Right kidney (tissue), 1 donor: ENCODE results near the gene DYNC2I2.
"Not testable (repeated sequence)": the region's sequence is repeated elsewhere in the genome, so short reads cannot be mapped to it uniquely, and the experiment has no call there.

Experiments used
- DNase-seq: peaks from one replicate; pipeline ENCODE4 v3.0.0-alpha.2; 2016

DYNC2I2 gene

DNA sequence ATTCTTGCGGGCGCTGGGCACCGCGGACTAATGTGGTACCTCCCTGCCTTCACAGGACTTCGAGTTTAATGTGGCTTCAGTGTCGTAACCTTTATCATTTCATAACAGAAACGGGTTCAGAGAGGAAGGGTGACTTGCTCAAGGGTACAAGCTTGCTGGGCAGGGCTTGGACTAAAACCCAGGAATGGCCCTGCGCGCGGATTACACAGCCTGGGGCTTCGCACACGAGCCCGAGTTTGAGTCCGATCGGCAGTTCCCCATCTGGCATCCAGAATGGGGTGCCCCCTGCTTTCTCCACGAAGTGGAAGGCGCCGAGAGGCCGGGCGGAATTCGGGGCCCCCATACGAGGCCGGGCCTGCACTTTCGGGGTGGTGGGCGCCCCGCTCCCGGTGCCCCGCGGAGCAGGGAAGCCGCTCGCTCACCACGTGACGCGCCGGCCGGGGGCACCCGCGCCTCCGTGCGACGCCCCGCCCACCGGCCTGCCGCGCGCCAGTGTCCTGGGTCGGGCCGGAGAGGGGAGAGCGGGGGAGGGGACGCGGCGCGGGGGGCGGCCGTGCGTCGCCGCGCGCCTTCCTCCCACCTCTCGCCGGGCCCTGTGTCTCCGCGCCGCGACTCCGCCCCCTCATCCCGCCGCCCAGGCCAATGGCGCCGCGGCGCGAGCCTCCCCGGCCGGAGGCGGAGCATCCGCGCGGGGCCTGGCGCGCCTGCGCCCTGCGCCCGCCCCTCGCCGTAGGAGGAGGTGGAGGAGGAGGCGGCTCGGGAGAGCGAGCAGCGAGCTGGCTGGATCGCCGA lies 32.0 kb upstream of the DYNC2I2 start, which contains the start of gene SET:
Gene SET (plus strand): TSS at position 722 of the 792 bp plus-strand sequence. CDS start 361 bp downstream, outside the sequence.
- DNase-seq: peak; percentile 92

DNA sequence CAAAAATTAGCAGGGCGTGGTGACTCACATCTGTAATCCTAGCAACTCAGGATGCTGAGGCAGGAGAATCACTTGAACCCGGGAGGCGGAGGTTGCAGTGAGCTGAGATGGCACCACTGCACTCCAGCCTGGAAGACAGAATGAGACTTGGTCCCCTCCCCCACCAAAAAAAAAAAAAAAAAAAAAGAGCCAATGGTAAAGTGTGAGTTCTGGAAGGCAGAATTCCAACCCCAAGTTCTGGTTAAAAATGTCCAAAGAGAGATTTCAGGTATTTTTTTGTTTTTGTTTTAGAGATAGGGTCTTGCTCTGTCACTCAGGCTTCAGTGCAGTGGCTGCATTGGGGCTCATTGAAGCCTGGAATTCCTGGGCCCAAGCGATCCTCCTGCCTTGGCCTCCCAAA lies 30.8 kb upstream of the DYNC2I2 start:
- DNase-seq: no peak

DNA sequence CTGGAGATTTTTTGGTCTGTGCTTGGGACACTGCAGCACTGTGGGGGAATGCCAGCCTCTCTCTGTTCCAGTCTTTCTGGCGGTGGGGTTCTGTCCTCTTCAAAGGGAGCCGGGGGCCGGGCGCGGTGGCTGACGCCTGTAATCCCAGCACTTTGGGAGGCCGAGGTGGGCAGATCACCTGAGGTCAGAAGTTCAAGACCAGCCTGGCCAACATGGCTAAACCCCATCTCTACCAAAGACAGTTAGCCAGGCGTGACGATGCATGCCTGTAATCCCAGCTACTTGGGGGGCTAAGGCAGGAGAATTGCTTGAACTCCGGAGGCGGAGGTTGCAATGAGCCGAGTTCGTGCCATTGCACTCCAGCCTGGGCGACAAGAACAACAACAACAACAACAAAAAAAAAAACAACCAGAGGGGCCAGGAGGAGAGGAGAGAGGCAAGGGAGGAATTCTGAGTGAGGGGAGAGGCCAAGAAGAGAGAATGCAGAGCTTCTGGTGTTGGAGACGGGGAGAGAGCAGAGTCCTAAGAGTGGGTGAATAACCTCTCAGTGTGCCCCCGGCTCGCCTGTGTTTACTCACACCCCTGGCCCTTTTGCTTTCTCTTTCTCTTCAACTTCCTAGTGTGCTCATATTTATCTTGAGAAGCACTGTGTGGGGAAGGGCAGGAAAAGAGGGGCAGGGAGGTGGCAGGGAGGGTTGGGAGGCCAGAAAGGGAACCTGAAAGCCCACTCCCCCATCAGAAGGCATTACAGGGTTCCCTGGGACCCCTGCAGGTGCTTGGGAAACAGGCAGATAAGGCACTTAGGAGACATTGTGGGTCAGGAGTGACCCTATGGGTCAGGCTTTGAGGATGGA lies 29.2 kb upstream of the DYNC2I2 start:
- DNase-seq: no peak

- DNase-seq: peak; percentile 83
Measured at GRCh38 chr9:128684325-128685199, 27.9 kb upstream of the DYNC2I2 start.

- no peak for DNase-seq
Measured at GRCh38 chr9:128684065-128684324, 27.3 kb upstream of the DYNC2I2 start.

DNA sequence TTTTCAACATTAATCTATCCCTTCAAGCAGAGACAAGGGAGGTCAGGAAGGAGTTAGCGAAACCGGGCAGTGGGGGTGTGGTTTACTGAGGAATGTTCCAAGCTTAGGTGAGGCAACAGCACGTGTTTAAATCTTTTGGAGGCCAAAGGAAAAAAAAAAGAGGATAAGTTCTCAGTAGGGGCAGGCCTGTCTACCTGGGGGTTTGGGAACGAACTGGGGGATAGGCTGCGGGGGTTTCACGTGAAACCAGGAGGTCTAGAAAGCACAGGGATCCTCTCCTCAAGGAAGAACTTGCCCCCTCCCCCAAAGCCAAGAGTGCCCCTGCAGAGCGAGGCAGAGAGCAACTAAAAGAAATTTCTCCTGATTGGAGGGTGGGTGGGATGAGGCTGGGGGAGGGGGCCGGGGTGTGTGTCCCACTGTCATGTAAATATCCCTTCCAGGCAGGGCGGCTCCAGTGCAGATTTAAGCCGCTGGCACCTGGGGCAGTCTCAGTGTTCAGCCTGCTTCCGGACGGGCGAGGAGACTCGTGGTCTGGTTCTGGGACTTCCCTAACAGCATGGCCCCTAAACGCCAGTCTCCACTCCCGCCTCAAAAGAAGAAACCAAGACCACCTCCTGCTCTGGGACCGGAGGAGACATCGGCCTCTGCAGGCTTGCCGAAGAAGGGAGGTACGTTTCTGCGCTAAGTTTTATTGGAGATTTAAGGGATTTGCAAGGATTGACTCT lies 26.9 kb upstream of the DYNC2I2 start:
- DNase-seq: peak; percentile 42

DNA sequence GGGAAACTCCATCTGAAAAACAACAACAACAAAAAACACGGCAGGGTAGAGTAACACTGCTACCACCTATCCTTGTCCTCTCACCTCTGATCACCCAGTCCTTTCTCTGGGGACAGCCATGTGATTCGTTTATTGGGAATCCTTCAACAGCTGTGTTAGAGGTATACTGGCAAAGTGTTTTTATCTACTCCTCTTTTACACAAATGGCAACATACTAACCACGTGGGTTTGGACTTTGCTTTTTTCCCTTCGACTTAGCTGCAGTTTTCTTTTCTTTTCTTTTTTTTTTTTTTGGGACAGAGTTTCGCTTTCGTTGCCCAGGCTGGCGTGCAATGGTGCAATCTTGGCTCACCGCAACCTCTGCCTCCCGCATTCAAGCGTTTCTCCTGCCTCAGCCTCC lies 21.1 kb upstream of the DYNC2I2 start:
- no peak for DNase-seq

- no peak for DNase-seq
Measured at GRCh38 chr9:128675382-128675781, 18.7 kb upstream of the DYNC2I2 start.

DNA sequence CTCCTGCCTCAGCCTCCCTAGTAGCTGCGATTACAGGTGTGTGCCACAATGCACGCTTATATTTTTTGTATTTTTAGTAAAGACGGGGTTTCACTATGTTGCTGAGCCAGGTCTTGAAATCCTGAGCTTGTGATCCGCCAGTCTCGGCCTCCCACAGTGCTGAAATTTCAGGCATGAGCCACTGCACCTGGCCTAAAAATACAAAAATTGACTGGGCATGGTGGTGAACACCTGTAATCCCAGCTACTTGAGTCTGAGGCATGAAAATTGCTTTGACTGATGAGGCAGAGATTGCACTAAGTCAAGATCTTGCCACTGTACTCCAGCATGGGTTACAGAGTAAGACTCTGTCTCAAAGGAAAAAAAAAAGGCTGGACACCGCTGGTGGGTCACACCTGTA lies 13.1 kb upstream of the DYNC2I2 start:
- no peak for DNase-seq

GRCh38 chr9:128666481-128666941 lies 9.9 kb upstream of the DYNC2I2 start:
- not testable (repeated sequence) for DNase-seq

- no peak for DNase-seq
Measured at GRCh38 chr9:128657796-128658195, 1.1 kb upstream of the DYNC2I2 start.

DNA sequence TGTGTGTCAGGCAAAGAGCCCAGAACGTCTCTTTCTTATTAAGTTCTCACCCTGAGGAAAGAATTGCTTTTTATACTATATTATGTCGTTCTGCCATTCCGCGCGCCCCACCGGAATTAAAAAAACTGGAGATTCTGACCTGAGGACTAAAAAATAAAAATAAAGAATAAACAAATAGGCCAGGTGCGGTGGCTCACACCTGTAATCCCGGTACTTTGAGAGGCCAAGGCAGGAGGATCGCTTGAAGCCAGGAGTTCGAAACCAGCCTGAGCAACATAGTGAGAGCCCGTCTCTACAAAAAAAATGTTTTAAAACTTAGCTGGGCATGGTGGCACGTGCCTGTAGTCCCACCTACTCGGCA lies 677 bp upstream of the DYNC2I2 start:
- no peak for DNase-seq

GRCh38 chr9:128654481-128654880 lies 2.2 kb downstream of the DYNC2I2 start:
- DNase-seq: no peak

- no peak for DNase-seq
Measured at GRCh38 chr9:128653908-128654307, 2.7 kb downstream of the DYNC2I2 start.

- no peak for DNase-seq
Measured at GRCh38 chr9:128651798-128652197, 4.8 kb downstream of the DYNC2I2 start.

GRCh38 chr9:128648206-128648605 lies 8.4 kb downstream of the DYNC2I2 start:
- not testable (repeated sequence) for DNase-seq

DNA sequence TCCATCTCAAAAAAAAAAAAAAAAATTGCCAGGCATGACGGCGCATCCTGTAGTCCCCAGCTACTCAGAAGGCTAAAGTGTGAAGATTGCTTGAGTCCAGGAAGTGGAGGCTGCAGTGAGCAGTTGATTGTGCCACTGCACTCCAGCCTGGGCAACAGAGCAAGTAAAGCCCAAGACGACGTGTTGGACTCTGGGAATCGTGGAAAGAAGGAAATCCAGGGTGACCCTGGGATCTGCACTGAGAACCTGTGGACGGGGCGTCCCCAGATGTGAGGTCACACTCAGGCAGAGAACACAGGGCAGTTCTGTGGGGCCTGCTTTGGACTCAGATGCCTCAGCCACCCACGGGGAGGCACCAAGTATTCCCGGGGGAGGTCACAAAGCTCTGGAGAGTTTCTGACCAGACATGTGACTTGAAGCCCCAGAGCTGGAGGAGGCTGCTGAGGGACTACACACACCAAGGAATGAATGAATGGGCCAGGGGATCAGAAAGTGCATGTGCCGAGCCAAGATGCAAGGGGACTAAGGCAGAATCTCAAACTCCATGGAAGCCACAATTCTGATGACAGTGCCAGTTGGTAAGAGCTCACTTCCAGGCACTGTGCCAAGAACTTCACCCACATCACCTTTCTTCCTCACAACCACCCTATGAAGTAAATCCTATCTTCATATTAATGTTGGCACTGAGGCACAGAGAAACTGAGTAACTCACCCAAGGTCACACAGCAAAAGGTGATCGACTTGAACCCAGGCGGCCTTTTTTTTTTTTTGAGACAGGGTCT lies 12.9 kb downstream of the DYNC2I2 start:
- no peak for DNase-seq

- DNase-seq: no peak
Measured at GRCh38 chr9:128642675-128643245, 13.9 kb downstream of the DYNC2I2 start.

GRCh38 chr9:128640603-128641002 lies 16.0 kb downstream of the DYNC2I2 start:
- DNase-seq: no peak

DNA sequence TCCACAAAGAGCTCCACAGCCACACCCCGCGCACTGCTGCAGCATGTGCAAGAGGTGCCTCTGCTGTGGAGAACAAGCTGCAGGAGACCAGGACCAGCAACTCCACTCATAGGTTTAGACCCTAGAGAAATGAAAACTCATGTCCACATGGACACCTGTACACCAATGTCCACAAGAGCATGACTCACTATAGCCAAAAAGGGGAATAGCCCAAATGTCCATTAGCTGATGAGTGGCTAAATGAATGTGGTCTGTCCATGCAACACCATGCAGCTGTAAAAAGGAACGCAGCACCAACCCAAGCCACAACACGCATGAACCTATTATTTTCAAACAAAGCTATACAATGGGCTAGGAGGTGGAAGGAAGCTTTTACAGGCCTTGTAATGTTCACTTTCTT lies 18.1 kb downstream of the DYNC2I2 start:
- no peak for DNase-seq

GRCh38 chr9:128637656-128638055 lies 19.0 kb downstream of the DYNC2I2 start:
- DNase-seq: no peak
